GM06990 (cell line): ENCODE results near the gene S1PR2.
A peak's percentile ranks its signal among the peaks of the same experiment; 100 is the strongest.

Source experiments
- DNase-seq: peaks from one replicate; pipeline ENCODE4 v3.0.0-alpha.2; 2011; ENCODE audit not compliant: insufficient read length; ENCODE audit errors: extremely low read depth
- H3K27me3 ChIP-seq: replicated peaks from 2 replicates; pipeline ENCODE4 v1.6.0; 2011; ENCODE audit warnings: low read length; ENCODE audit not compliant: control insufficient read depth, insufficient read depth
- H3K36me3 ChIP-seq: 2 replicates; pipeline ENCODE4 v1.5.1; 2011; ENCODE audit warnings: low read length; ENCODE audit not compliant: control insufficient read depth, insufficient read depth
- H3K4me3 ChIP-seq: replicated peaks from 2 replicates; pipeline ENCODE4 v1.5.1; 2011; ENCODE audit warnings: low read depth, mild to moderate bottlenecking, control low read depth, low read length
- CTCF ChIP-seq: IDR thresholded peaks from 2 replicates; pipeline ENCODE4 v1.5.1; 2011; ENCODE audit warnings: low read length, control low read depth, mild to moderate bottlenecking, inconsistent platforms; ENCODE audit not compliant: insufficient read depth, poor library complexity, severe bottlenecking

Gene S1PR2

GRCh38 chr19:10230861-10231611 lies at the start of gene S1PR2:
Gene S1PR2 (minus strand): TSS chr19:10231331. CDS start chr19:10224905, 6,426 bp downstream.
- H3K27me3 ChIP-seq = no peaks in the 10 kb centered on the region
- H3K4me3 ChIP-seq = peak within 1 kb of the TSS; percentile 91
- H3K36me3 ChIP-seq = no peaks in the 10 kb centered on the region
- DNase-seq = peak; percentile 90
- no peak for TF ChIP-seq CTCF

DNA sequence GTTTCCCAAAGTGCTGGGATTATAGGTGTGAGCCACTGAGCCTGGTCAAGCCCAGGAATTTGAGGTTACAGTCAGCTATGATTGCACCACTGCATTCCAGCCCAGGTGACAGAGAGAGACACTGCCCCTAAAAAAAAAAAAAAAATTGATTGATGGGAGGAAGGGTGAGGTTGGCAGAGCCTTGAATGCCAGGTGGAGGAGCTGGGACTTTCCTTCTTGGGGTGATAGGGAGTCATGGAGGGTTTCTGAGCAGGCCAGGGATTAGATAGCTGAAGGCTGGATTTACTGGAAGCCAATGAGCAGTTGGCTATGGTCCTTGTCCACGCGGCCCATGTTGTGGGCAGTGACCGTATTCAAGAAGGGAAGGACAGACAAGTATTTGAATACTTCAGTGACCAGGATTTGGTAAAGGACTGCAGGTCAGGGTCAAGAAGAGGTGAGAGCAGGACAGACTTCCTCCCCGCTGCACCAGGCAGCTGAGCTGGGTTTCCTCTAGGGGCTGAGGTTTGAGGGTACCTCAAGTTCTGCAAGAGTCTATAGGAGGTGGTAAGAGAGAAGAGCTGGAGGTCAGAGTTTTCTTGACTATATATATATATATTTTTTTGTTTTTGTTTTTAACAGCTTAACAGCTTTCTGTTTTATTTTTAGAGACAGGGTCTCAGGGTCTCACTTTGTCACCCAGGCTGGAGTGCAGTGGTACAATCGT lies 48.8 kb upstream of the S1PR2 start:
- DNase-seq = no peak
- TF ChIP-seq CTCF = no peak
- H3K36me3 ChIP-seq = peaks cover 37% of the 10 kb centered on the region
- no peak overlapping the region for H3K4me3 ChIP-seq
- no peaks in the 10 kb centered on the region for H3K27me3 ChIP-seq

DNA sequence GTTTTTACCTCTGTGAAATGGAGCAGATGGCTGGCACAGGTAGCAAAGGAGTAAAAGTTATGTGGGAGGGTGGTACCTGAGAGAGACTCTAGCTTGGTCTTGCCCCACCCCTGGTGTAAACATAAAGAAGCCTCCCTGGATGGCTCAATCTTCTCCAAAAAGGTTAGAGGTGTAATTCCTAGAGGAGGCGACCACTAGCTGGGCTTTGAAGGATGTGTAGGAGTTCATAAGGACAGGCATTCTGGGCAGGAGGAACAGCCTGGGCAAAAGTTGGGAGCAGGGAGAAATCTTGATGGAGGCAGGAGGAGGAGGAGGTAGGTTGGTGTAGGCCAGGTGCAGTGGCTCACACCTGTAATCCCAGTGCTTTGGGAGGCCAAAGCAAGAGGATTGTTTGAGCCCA lies 47.8 kb upstream of the S1PR2 start:
- Histone ChIP-seq H3K27me3 (no peaks in the 10 kb centered on the region), H3K36me3 (peaks cover 33% of the 10 kb centered on the region), H3K4me3 (no peak overlapping the region)
- no peak for TF ChIP-seq CTCF
- no peak for DNase-seq

- Histone ChIP-seq H3K36me3 (peaks cover 25% of the 10 kb centered on the region), H3K27me3 (no peaks in the 10 kb centered on the region), H3K4me3 (no peak overlapping the region)
- DNase-seq = no peak
- TF ChIP-seq CTCF = no peak
Observed at GRCh38 chr19:10277795-10278589, 46.9 kb upstream of the S1PR2 start.

- H3K4me3 ChIP-seq = peak overlapping the region; percentile 64
- no peaks in the 10 kb centered on the region for H3K27me3 ChIP-seq
- no peak for TF ChIP-seq CTCF
- H3K36me3 ChIP-seq = peaks cover 28% of the 10 kb centered on the region
- no peak for DNase-seq
Observed at GRCh38 chr19:10274589-10274988, 43.5 kb upstream of the S1PR2 start.
